Measurements from ENCODE around the gene ZG16B. TPM values are rescaled to one million over a fixed set of nuclear protein-coding genes. Genes with fewer than 3 reads are reported as not detected.

ZG16B gene
- total and polyA plus RNA-seq, 2 donors = 0.85 to 1.2 TPM

GRCh38 chr16:2787406-2787805, 42.7 kb upstream of the ZG16B start, which contains the start of gene PRSS33:
Gene PRSS33, minus strand, starts transcription at chr16:2787560. Its CDS starts 1,013 bp downstream, at chr16:2786547.
- Histone ChIP-seq H3K27ac (ENCODE audit: low read depth in 1 of 2, low read length in 1 of 2) (no peak within 1 kb of the TSS), H3K36me3 (ENCODE audit: control insufficient read depth in 2 of 2, insufficient read depth in 2 of 2, low read length in 1 of 2) (no peaks in the 10 kb centered on the region), H3K4me1 (ENCODE audit: control insufficient read depth in 2 of 2, insufficient read depth in 2 of 2, low read length in 2 of 2) (peaks cover 9 to 10% of the 10 kb centered on the region in 2 donors), H3K9me3 (ENCODE audit: control insufficient read depth in 2 of 2, insufficient read depth in 1 of 2, low read length in 1 of 2) (peaks cover 0 to 5% of the 10 kb centered on the region in 2 donors), H3K27me3 (ENCODE audit: control insufficient read depth in 2 of 2, insufficient read depth in 1 of 2, low read length in 1 of 2) (peaks cover 28 to 76% of the 10 kb centered on the region in 2 donors), H3K4me3 (ENCODE audit: low read length in 2 of 2) (no peak within 1 kb of the TSS)
- no peak for DNase-seq (ENCODE audit: low read depth in 6 of 9, low spot score in 9 of 9)
- WGBS = 30% methylated on average over 10 of the region's 10 CpGs

DNA sequence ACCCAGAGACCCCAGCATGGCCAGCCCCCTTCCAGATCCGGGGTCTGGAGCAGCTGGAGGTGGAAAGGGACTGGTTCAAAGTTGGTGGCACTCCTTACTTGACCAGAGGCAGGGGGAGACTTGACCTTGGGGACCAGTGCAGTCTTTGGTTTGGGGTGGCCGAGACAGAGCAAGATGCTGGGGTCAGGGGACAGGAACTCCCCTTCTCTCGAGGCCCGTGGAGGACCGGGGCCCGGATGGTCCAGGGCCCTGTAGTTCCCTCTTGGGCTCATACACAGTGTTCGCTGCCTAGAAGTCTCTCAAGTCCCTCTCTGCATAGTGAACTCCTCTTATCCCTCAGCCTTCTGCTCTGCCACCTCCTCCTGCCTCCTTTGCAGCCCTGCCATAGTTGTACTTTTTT, 42.1 kb upstream of the ZG16B start:
- 49% methylated on average over 7 of the region's 7 CpGs for WGBS
- Histone ChIP-seq H3K36me3 (ENCODE audit: control insufficient read depth in 2 of 2, insufficient read depth in 2 of 2, low read length in 1 of 2) (no peaks in the 10 kb centered on the region), H3K27ac (ENCODE audit: low read depth in 1 of 2, low read length in 1 of 2) (no peak overlapping the region), H3K4me1 (ENCODE audit: control insufficient read depth in 2 of 2, insufficient read depth in 2 of 2, low read length in 2 of 2) (peaks cover 9 to 10% of the 10 kb centered on the region in 2 donors), H3K4me3 (ENCODE audit: low read length in 2 of 2) (no peak overlapping the region), H3K9me3 (ENCODE audit: control insufficient read depth in 2 of 2, insufficient read depth in 1 of 2, low read length in 1 of 2) (peaks cover 0 to 5% of the 10 kb centered on the region in 2 donors), H3K27me3 (ENCODE audit: control insufficient read depth in 2 of 2, insufficient read depth in 1 of 2, low read length in 1 of 2) (peaks cover 28 to 75% of the 10 kb centered on the region in 2 donors)
- DNase-seq (ENCODE audit: low read depth in 6 of 9, low spot score in 9 of 9) = no peak

- no peak for DNase-seq (ENCODE audit: low read depth in 6 of 9, low spot score in 9 of 9)
- H3K27me3 ChIP-seq (ENCODE audit: control insufficient read depth in 2 of 2, insufficient read depth in 1 of 2, low read length in 1 of 2) = peaks cover 11 to 48% of the 10 kb centered on the region in 2 donors
Observed at GRCh38 chr16:2790631-2791030, 39.5 kb upstream of the ZG16B start.

DNA sequence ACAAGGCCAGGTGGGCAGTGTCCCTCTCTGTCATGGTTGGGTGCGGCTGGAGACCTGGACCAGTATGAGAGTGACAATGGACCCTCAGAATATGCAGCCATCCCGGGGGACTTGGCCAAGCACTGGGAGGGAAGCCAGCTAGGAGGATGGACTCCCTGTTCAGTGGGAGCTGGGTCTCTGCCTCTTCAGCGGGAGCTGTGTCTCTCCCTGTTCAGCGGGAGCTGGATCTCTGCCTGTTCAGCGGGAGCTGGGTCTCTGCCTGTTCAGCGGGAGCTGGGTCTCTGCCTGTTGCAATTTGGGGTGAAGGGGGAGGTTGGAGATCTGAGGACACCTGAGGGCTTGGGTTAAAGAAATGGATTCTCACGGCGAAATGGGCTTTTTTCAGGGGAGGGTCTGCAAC, 38.9 kb upstream of the ZG16B start:
- DNase-seq (ENCODE audit: low read depth in 6 of 9, low spot score in 9 of 9) = no peak
- H3K4me3 ChIP-seq (ENCODE audit: low read length in 2 of 2) = no peak overlapping the region
- H3K27ac ChIP-seq (ENCODE audit: low read depth in 1 of 2, low read length in 1 of 2) = no peak overlapping the region
- H3K4me1 ChIP-seq (ENCODE audit: control insufficient read depth in 2 of 2, insufficient read depth in 2 of 2, low read length in 2 of 2) = no peaks in the 10 kb centered on the region
- no peaks in the 10 kb centered on the region for H3K36me3 ChIP-seq (ENCODE audit: control insufficient read depth in 2 of 2, insufficient read depth in 2 of 2, low read length in 1 of 2)
- 87% methylated on average over 8 of the region's 8 CpGs for WGBS
- peaks cover 6 to 45% of the 10 kb centered on the region in 2 donors for H3K27me3 ChIP-seq (ENCODE audit: control insufficient read depth in 2 of 2, insufficient read depth in 1 of 2, low read length in 1 of 2)
- no peaks in the 10 kb centered on the region for H3K9me3 ChIP-seq (ENCODE audit: control insufficient read depth in 2 of 2, insufficient read depth in 1 of 2, low read length in 1 of 2)

More at GRCh38 chr16:2790631-2791030, 39.5 kb upstream of the ZG16B start:
- H3K4me3 ChIP-seq (ENCODE audit: low read length in 2 of 2) = no peak overlapping the region
- peaks cover 2% of the 10 kb centered on the region in 2 donors for H3K4me1 ChIP-seq (ENCODE audit: control insufficient read depth in 2 of 2, insufficient read depth in 2 of 2, low read length in 2 of 2)
- 93% methylated on average over 5 of the region's 5 CpGs for WGBS
- peaks cover 0 to 2% of the 10 kb centered on the region in 2 donors for H3K9me3 ChIP-seq (ENCODE audit: control insufficient read depth in 2 of 2, insufficient read depth in 1 of 2, low read length in 1 of 2)
- H3K27ac ChIP-seq (ENCODE audit: low read depth in 1 of 2, low read length in 1 of 2) = no peak overlapping the region
- no peaks in the 10 kb centered on the region for H3K36me3 ChIP-seq (ENCODE audit: control insufficient read depth in 2 of 2, insufficient read depth in 2 of 2, low read length in 1 of 2)

DNA sequence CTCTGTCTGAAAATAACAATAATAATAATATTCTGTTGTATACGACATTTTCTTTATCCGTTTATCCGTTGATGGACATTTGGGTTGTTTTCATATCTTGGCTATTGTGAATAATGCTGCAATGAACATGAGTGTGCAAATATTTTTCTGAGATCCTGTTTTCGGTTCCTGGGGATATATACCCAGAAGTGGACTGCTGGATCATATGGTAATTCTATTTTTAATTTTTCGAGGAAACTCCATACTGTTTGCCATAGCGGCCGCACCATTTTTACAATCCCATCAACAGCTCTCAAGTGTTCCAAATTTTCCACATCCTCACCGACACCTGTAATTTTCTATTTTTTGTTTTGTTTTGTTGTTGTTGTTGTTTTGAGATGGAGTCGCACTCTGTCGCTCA, 37.2 kb upstream of the ZG16B start:
- Histone ChIP-seq H3K27ac (ENCODE audit: low read depth in 1 of 2, low read length in 1 of 2) (no peak overlapping the region), H3K4me1 (ENCODE audit: control insufficient read depth in 2 of 2, insufficient read depth in 2 of 2, low read length in 2 of 2) (no peaks in the 10 kb centered on the region), H3K27me3 (ENCODE audit: control insufficient read depth in 2 of 2, insufficient read depth in 1 of 2, low read length in 1 of 2) (peaks cover under 1 to 36% of the 10 kb centered on the region in 2 donors), H3K4me3 (ENCODE audit: low read length in 2 of 2) (no peak overlapping the region), H3K36me3 (ENCODE audit: control insufficient read depth in 2 of 2, insufficient read depth in 2 of 2, low read length in 1 of 2) (no peaks in the 10 kb centered on the region), H3K9me3 (ENCODE audit: control insufficient read depth in 2 of 2, insufficient read depth in 1 of 2, low read length in 1 of 2) (no peaks in the 10 kb centered on the region)
- 96% methylated on average over 10 of the region's 10 CpGs for WGBS
- no peak for DNase-seq (ENCODE audit: low read depth in 6 of 9, low spot score in 9 of 9)

GRCh38 chr16:2795395-2796143, 34.5 kb upstream of the ZG16B start:
- WGBS = 93% methylated on average over 7 of the region's 7 CpGs
- Histone ChIP-seq H3K4me1 (ENCODE audit: control insufficient read depth in 2 of 2, insufficient read depth in 2 of 2, low read length in 2 of 2) (no peaks in the 10 kb centered on the region), H3K9me3 (ENCODE audit: control insufficient read depth in 2 of 2, insufficient read depth in 1 of 2, low read length in 1 of 2) (no peaks in the 10 kb centered on the region), H3K27ac (ENCODE audit: low read depth in 1 of 2, low read length in 1 of 2) (no peak overlapping the region), H3K27me3 (ENCODE audit: control insufficient read depth in 2 of 2, insufficient read depth in 1 of 2, low read length in 1 of 2) (peaks cover 0 to 20% of the 10 kb centered on the region in 2 donors), H3K4me3 (ENCODE audit: low read length in 2 of 2) (no peak overlapping the region), H3K36me3 (ENCODE audit: control insufficient read depth in 2 of 2, insufficient read depth in 2 of 2, low read length in 1 of 2) (no peaks in the 10 kb centered on the region)
- DNase-seq (ENCODE audit: low read depth in 6 of 9, low spot score in 9 of 9) = no peak

DNA sequence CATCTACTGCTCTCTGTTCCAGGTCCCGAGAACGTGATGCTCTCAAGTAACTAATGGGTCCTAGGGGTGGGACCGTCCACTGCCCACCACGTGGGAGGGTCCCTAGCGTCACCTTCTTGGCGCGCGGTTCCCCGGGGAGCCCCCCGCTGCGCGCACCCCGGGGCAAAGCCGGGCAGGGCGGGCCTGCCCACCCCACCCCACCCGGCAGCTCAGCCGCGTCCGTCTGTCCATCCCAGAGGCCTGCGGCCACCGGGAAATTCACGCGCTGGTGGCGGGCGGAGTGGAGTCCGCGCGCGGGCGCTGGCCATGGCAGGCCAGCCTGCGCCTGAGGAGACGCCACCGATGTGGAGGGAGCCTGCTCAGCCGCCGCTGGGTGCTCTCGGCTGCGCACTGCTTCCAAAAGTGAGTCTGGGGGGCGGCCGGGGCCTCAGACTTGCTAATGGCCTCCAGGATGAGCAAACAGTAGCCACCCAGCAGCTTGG, 31.3 kb upstream of the ZG16B start:
- 94% methylated on average over 39 of the region's 39 CpGs for WGBS
- Histone ChIP-seq H3K9me3 (ENCODE audit: control insufficient read depth in 2 of 2, insufficient read depth in 1 of 2, low read length in 1 of 2) (no peaks in the 10 kb centered on the region), H3K27ac (ENCODE audit: low read depth in 1 of 2, low read length in 1 of 2) (no peak overlapping the region), H3K27me3 (ENCODE audit: control insufficient read depth in 2 of 2, insufficient read depth in 1 of 2, low read length in 1 of 2) (peaks cover 0 to 11% of the 10 kb centered on the region in 2 donors), H3K4me1 (ENCODE audit: control insufficient read depth in 2 of 2, insufficient read depth in 2 of 2, low read length in 2 of 2) (no peaks in the 10 kb centered on the region), H3K4me3 (ENCODE audit: low read length in 2 of 2) (no peak overlapping the region), H3K36me3 (ENCODE audit: control insufficient read depth in 2 of 2, insufficient read depth in 2 of 2, low read length in 1 of 2) (no peaks in the 10 kb centered on the region)
- DNase-seq (ENCODE audit: low read depth in 6 of 9, low spot score in 9 of 9) = no peak

DNA sequence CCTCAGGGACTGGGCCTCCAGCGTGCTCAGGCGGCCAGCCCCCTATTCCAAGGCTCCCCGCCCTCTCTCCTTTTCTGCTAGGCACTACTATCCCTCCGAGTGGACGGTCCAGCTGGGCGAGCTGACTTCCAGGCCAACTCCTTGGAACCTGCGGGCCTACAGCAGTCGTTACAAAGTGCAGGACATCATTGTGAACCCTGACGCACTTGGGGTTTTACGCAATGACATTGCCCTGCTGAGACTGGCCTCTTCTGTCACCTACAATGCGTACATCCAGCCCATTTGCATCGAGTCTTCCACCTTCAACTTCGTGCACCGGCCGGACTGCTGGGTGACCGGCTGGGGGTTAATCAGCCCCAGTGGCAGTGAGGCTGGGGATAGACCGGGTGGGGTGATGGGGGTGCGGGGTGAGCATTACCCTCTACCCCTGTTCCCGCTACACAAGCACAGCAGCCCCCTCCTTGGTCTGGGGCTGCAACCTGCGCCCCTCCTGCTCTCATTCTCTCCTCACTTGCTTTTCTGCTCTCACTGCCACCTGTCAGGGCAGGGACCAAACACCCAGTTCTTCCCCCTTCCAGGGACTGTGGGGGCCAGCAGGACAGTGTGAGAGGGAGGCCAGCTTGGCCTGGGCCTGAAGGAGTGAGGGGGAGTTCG, 30.8 kb upstream of the ZG16B start:
- Histone ChIP-seq H3K27me3 (ENCODE audit: control insufficient read depth in 2 of 2, insufficient read depth in 1 of 2, low read length in 1 of 2) (peaks cover 0 to 11% of the 10 kb centered on the region in 2 donors), H3K4me3 (ENCODE audit: low read length in 2 of 2) (no peak overlapping the region), H3K9me3 (ENCODE audit: control insufficient read depth in 2 of 2, insufficient read depth in 1 of 2, low read length in 1 of 2) (peaks cover 0 to 5% of the 10 kb centered on the region in 2 donors), H3K27ac (ENCODE audit: low read depth in 1 of 2, low read length in 1 of 2) (no peak overlapping the region), H3K4me1 (ENCODE audit: control insufficient read depth in 2 of 2, insufficient read depth in 2 of 2, low read length in 2 of 2) (no peaks in the 10 kb centered on the region), H3K36me3 (ENCODE audit: control insufficient read depth in 2 of 2, insufficient read depth in 2 of 2, low read length in 1 of 2) (no peaks in the 10 kb centered on the region)
- 95% methylated on average over 21 of the region's 21 CpGs for WGBS
- DNase-seq (ENCODE audit: low read depth in 6 of 9, low spot score in 9 of 9) = no peak

DNA sequence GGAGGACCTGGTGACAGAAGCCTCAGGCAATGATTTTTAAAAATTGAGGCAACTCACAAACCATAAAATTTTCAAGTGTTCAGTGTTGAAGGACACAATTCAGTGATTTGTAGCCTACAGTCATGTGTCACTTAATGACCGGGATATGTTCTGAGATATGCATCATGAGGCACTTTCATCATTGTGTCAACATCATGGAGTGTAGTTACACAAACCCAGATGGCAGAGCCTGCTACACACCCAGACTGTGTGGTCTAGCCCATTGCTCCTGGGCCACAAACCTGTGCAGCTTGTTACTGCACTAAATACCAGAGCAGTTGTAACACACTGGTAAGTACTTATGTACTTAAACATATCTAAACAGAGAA, 30.3 kb upstream of the ZG16B start:
- Histone ChIP-seq H3K36me3 (ENCODE audit: control insufficient read depth in 2 of 2, insufficient read depth in 2 of 2, low read length in 1 of 2) (no peaks in the 10 kb centered on the region), H3K9me3 (ENCODE audit: control insufficient read depth in 2 of 2, insufficient read depth in 1 of 2, low read length in 1 of 2) (peaks cover 0 to 10% of the 10 kb centered on the region in 2 donors), H3K27ac (ENCODE audit: low read depth in 1 of 2, low read length in 1 of 2) (no peak overlapping the region), H3K27me3 (ENCODE audit: control insufficient read depth in 2 of 2, insufficient read depth in 1 of 2, low read length in 1 of 2) (peaks cover 0 to 11% of the 10 kb centered on the region in 2 donors), H3K4me3 (ENCODE audit: low read length in 2 of 2) (no peak overlapping the region), H3K4me1 (ENCODE audit: control insufficient read depth in 2 of 2, insufficient read depth in 2 of 2, low read length in 2 of 2) (no peaks in the 10 kb centered on the region)
- no peak for DNase-seq (ENCODE audit: low read depth in 6 of 9, low spot score in 9 of 9)
- WGBS = 94% methylated on average over 1 of the region's 1 CpG

Data from thymus (tissue), 11 donors.